WTC11 (cell line): ENCODE results near the gene TGFBI.

Experiments
- ATF1 ChIP-seq: sonication (generic); formaldehyde crosslinking; IDR thresholded peaks from 2 replicates; pipeline ENCODE4 v1.8.1; 2023; ENCODE audit warnings: mild to moderate bottlenecking, moderate library complexity, missing genetic modification reagents
- CREM ChIP-seq: sonication (generic); formaldehyde crosslinking; IDR thresholded peaks from 2 replicates; pipeline ENCODE4 v1.8.1; 2022; ENCODE audit warnings: mild to moderate bottlenecking, missing genetic modification reagents, moderate library complexity
- CTCF ChIP-seq: fragments of 200-600 bp; IDR thresholded peaks from 2 replicates; pipeline ENCODE4 v1.8.0; 2022; ENCODE audit warnings: antibody characterized with exemption
- MAX ChIP-seq: sonication (generic); formaldehyde crosslinking; IDR thresholded peaks from 2 replicates; pipeline ENCODE4 v1.8.0; 2022; ENCODE audit warnings: mild to moderate bottlenecking, missing genetic modification reagents
- SP1 ChIP-seq: sonication (generic); formaldehyde crosslinking; conservative IDR thresholded peaks from 2 replicates; pipeline ENCODE4 v1.8.1; 2022; ENCODE audit warnings: missing genetic modification reagents
- ZNF423 ChIP-seq: fragments of 250-450 bp; sonication (Bioruptor Pico); IDR thresholded peaks from 2 replicates; pipeline ENCODE4 v2.1.2; 2022; ENCODE audit warnings: mild to moderate bottlenecking, moderate library complexity

GRCh38 chr5:136103118-136103517 is 74.3 kb downstream of the TGFBI start:
- TF ChIP-seq MAX (CRISPR knock-in tag) (no peak), CTCF (no peak), ZNF423 (CRISPR knock-in tag) (no peak), CREM (CRISPR knock-in tag) (no peak), SP1 (CRISPR knock-in tag) (no peak), ATF1 (CRISPR knock-in tag) (no peak)
